Transverse colon (tissue), 4 donors: ENCODE results near the gene CACNA1A.

Source experiments
- EP300 ChIP-seq: sonication (generic); formaldehyde crosslinking; IDR thresholded peaks from one replicate; pipeline ENCODE4 v1.6.1; 2017; ENCODE audit warnings: antibody characterized with exemption, low read depth
- POLR2A ChIP-seq: fragments of 450-650 bp; IDR thresholded peaks from one replicate; pipeline ENCODE4 v1.6.1; 2016; ENCODE audit warnings: antibody characterized with exemption, mild to moderate bottlenecking, moderate library complexity
- POLR2AphosphoS5 ChIP-seq, 3 donors: sonication (generic); formaldehyde crosslinking; IDR thresholded peaks; one replicate each; pipeline ENCODE4 v1.6.1; 2016; ENCODE audit warnings: antibody characterized with exemption in 3 of 3
- TF ChIP-seq, protein P1 (sequence below), 5 experiments: fragments of 200-600 bp in 3 of 5; fragments of 450-650 bp in 2 of 5; sonication (generic) in 3 of 5; IDR thresholded peaks; 1 replicate in 2 of 5; 2 replicates in 3 of 5; pipeline ENCODE4 v1.5.1; 2016 to 2017; ENCODE audit warnings: antibody characterized with exemption in 5 of 5, inconsistent platforms in 3 of 5, mild to moderate bottlenecking in 2 of 5, moderate library complexity in 1 of 5

DNA sequence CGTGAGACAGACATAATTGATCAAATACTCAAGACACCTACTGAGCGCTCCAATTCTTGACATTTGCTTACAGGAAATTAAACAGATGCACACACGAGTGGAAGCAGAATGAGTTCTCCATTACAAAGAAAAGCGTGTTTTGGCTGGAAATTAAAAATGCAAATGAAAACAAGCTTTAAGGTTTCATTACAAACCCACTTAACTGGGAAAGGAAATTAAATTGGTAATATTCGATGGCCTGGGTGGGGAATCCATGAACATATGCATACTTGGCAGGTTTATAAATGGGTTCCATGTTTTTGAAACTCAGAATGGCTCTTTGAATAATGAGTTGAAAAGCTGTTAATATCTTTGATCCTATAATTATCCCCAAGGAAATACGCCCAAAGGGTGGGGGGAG lies 178.0 kb downstream of the CACNA1A start:
- TF ChIP-seq, protein P1, sequence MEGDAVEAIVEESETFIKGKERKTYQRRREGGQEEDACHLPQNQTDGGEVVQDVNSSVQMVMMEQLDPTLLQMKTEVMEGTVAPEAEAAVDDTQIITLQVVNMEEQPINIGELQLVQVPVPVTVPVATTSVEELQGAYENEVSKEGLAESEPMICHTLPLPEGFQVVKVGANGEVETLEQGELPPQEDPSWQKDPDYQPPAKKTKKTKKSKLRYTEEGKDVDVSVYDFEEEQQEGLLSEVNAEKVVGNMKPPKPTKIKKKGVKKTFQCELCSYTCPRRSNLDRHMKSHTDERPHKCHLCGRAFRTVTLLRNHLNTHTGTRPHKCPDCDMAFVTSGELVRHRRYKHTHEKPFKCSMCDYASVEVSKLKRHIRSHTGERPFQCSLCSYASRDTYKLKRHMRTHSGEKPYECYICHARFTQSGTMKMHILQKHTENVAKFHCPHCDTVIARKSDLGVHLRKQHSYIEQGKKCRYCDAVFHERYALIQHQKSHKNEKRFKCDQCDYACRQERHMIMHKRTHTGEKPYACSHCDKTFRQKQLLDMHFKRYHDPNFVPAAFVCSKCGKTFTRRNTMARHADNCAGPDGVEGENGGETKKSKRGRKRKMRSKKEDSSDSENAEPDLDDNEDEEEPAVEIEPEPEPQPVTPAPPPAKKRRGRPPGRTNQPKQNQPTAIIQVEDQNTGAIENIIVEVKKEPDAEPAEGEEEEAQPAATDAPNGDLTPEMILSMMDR (IDR thresholded peaks at IDR 0.05): no peak
- TF ChIP-seq POLR2AphosphoS5 (IDR thresholded peaks at IDR 0.05): no peak
- TF ChIP-seq POLR2A: no peak
- no peak for TF ChIP-seq EP300
